Activated B cell treated with CpG ODN at 0.5 μM for 24 hours (primary cell): ENCODE data around the gene DCAF8L2. TPM values are rescaled to one million over a fixed set of nuclear protein-coding genes. Genes with fewer than 3 reads are reported as not detected.

Experiments used
- ATAC-seq: fragments of 200-7000 bp; cut with Tn5 transposase; one replicate; pipeline ENCODE4 v1.10.0; 2021; ENCODE audit warnings: low read depth, mild to moderate bottlenecking, moderate library complexity
- CTCF ChIA-PET: fragments of 350-600 bp; sonication (Branson Sonifier 250); formaldehyde crosslinking; loops from one replicate; lab custom pipeline; 2021; ENCODE audit warnings: antibody characterized with exemption; lab: Charles Lee
- POLR2A ChIA-PET: fragments of 350-600 bp; sonication (Branson Sonifier 250); formaldehyde crosslinking; loops from one replicate; lab custom pipeline; 2021; ENCODE audit warnings: antibody characterized with exemption; lab: Charles Lee
- DNase-seq: peaks from one replicate; pipeline ENCODE4 v3.0.0; 2022
- H3K27ac Mint-ChIP-seq: one replicate; pipeline ENCODE4 v1.8.0; 2020; ENCODE audit warnings: mixed read lengths
- H3K27me3 Mint-ChIP-seq: one replicate; pipeline ENCODE4 v1.8.0; 2021; ENCODE audit warnings: mixed read lengths
- H3K36me3 Mint-ChIP-seq: one replicate; pipeline ENCODE4 v1.8.0; 2021; ENCODE audit warnings: low read depth, mixed read lengths
- H3K4me1 Mint-ChIP-seq: one replicate; pipeline ENCODE4 v1.8.0; 2021; ENCODE audit warnings: mixed read lengths
- H3K4me3 Mint-ChIP-seq: one replicate; pipeline ENCODE4 v1.8.0; 2020; ENCODE audit warnings: mild to moderate bottlenecking, mixed read lengths
- H3K9me3 Mint-ChIP-seq: one replicate; pipeline ENCODE4 v1.8.0; 2020; ENCODE audit warnings: mixed read lengths
- CTCF ChIP-seq: fragments of 200-600 bp; IDR thresholded peaks from one replicate; pipeline ENCODE4 v1.8.0; 2022; ENCODE audit warnings: antibody characterized with exemption, mild to moderate bottlenecking
- intact Hi-C: fragments of 100-400 bp; cut with micrococcal nuclease; formaldehyde crosslinking; loops from one replicate; pipeline ENCODE4 v1.15.1; 2024
- total RNA-seq: library from RNA; stranded (reverse); gene quantifications from 2 replicates; pipeline ENCODE4 v1.2.3, GENCODE V29; 2022

DCAF8L2 gene
- total RNA-seq, 1 donor from 2014 or later, result not detected

GRCh38 chrX:27797575-27797974 is 207.4 kb downstream of the DCAF8L2 start:
- intact Hi-C loops, result no loop called here
- no peaks in the 10 kb centered on the region for H3K9me3 Mint-ChIP-seq
- POLR2A ChIA-PET, result no interaction called here
- CTCF ChIA-PET, result no interaction called here
- no peaks in the 10 kb centered on the region for H3K27me3 Mint-ChIP-seq
- no peak for ATAC-seq
- no peak overlapping the region for H3K4me3 Mint-ChIP-seq
- H3K4me1 Mint-ChIP-seq, result no peaks in the 10 kb centered on the region
- no peak for DNase-seq
- no peak overlapping the region for H3K27ac Mint-ChIP-seq
- no peak for TF ChIP-seq CTCF
- H3K36me3 Mint-ChIP-seq, result no peaks in the 10 kb centered on the region

Other genes with a start within 250 kb of the DCAF8L2 start
- gene PPP4R3C, start 127.0 kb upstream of the DCAF8L2 start, total RNA-seq, result not detected in 2 replicates
- not detected in 2 replicates for gene MAGEB10, start 217.6 kb downstream of the DCAF8L2 start, total RNA-seq